UCSD-AML1 (cell line): Measurements from ENCODE around the gene CPNE4.
"Not testable (repeated sequence)": the region's sequence is repeated elsewhere in the genome, so short reads cannot be mapped to it uniquely, and the experiment has no call there.

Experiments
- DNase-seq: peaks from one replicate; lab custom pipeline; 2025; ENCODE audit not compliant: unreplicated experiment; lab: John Stamatoyannopoulos, UW

Gene CPNE4

GRCh38 chr3:131963442-131963841 lies 71.4 kb downstream of the CPNE4 start:
- DNase-seq = not testable (repeated sequence)

- DNase-seq = no peak
These were observed 71.8 kb downstream of the CPNE4 start for GRCh38 chr3:131962982-131963381.

GRCh38 chr3:131960324-131960723 lies 74.5 kb downstream of the CPNE4 start:
- no peak for DNase-seq

- DNase-seq = no peak
These were observed 76.8 kb downstream of the CPNE4 start for GRCh38 chr3:131957980-131958379.

- DNase-seq = no peak
These were observed 77.3 kb downstream of the CPNE4 start for GRCh38 chr3:131957511-131957910.

- no peak for DNase-seq
These were observed 86.0 kb downstream of the CPNE4 start for GRCh38 chr3:131948806-131949205.

- no peak for DNase-seq
These were observed 90.1 kb downstream of the CPNE4 start for GRCh38 chr3:131944676-131945075.

GRCh38 chr3:131933665-131934064 lies 101.1 kb downstream of the CPNE4 start:
- no peak for DNase-seq

- DNase-seq = no peak
These were observed 106.2 kb downstream of the CPNE4 start for GRCh38 chr3:131928593-131928992.

- no peak for DNase-seq
These were observed 109.2 kb downstream of the CPNE4 start for GRCh38 chr3:131925571-131925970.

GRCh38 chr3:131922356-131922755 lies 112.5 kb downstream of the CPNE4 start:
- no peak for DNase-seq

- no peak for DNase-seq
These were observed 117.8 kb downstream of the CPNE4 start for GRCh38 chr3:131917006-131917405.

- DNase-seq = no peak
These were observed 120.6 kb downstream of the CPNE4 start for GRCh38 chr3:131914090-131914691.

GRCh38 chr3:131912255-131912654 lies 122.6 kb downstream of the CPNE4 start:
- no peak for DNase-seq

- DNase-seq = no peak
These were observed 127.0 kb downstream of the CPNE4 start for GRCh38 chr3:131907796-131908195.

- DNase-seq = no peak
These were observed 130.8 kb downstream of the CPNE4 start for GRCh38 chr3:131903988-131904415.

- DNase-seq = no peak
These were observed 133.1 kb downstream of the CPNE4 start for GRCh38 chr3:131901686-131902085.

GRCh38 chr3:131900891-131901290 lies 133.9 kb downstream of the CPNE4 start:
- no peak for DNase-seq

- no peak for DNase-seq
These were observed 135.8 kb downstream of the CPNE4 start for GRCh38 chr3:131899021-131899420.

GRCh38 chr3:131898346-131898745 lies 136.5 kb downstream of the CPNE4 start:
- DNase-seq = no peak

- DNase-seq = no peak
These were observed 138.5 kb downstream of the CPNE4 start for GRCh38 chr3:131896285-131896684.

GRCh38 chr3:131895766-131896165 lies 139.0 kb downstream of the CPNE4 start:
- no peak for DNase-seq

- no peak for DNase-seq
These were observed 142.5 kb downstream of the CPNE4 start for GRCh38 chr3:131892331-131892730.
